ENCODE measurements around the gene ATL1.

Gene ATL1

GRCh38 chr14:50530794-50531365 lies 29.1 kb upstream of the ATL1 start:
- Histone ChIP-seq H3K27ac (ENCODE audit: poor library complexity, severe bottlenecking) (peak overlapping the region; percentile 74), H3K4me1 (ENCODE audit: insufficient read depth, poor library complexity, severe bottlenecking) (peaks cover 21% of the 10 kb centered on the region), H3K4me3 (ENCODE audit: severe bottlenecking) (peak overlapping the region; percentile 95), H3K27me3 (ENCODE audit: insufficient read depth, poor library complexity, severe bottlenecking) (no peaks in the 10 kb centered on the region), H3K9me3 (ENCODE audit: severe bottlenecking) (no peaks in the 10 kb centered on the region), H3K36me3 (ENCODE audit: low read depth) (peaks cover 15% of the 10 kb centered on the region)
- no peak for DNase-seq (ENCODE audit: low spot score)
- TF ChIP-seq CTCF (IDR thresholded peaks at IDR 0.05; ENCODE audit: poor library complexity, severe bottlenecking), result no peak
- ATAC-seq (ENCODE audit: low read depth), result no peak

GRCh38 chr14:50531595-50532501 lies 28.1 kb upstream of the ATL1 start:
- peak; percentile 27 for ATAC-seq (ENCODE audit: low read depth)
- H3K4me3 ChIP-seq (ENCODE audit: severe bottlenecking), result peak overlapping the region; percentile 95
- no peak for TF ChIP-seq CTCF (IDR thresholded peaks at IDR 0.05; ENCODE audit: poor library complexity, severe bottlenecking)
- peak; percentile 77 for DNase-seq (ENCODE audit: low spot score)
- no peaks in the 10 kb centered on the region for H3K9me3 ChIP-seq (ENCODE audit: severe bottlenecking)
- H3K36me3 ChIP-seq (ENCODE audit: low read depth), result peaks cover 15% of the 10 kb centered on the region
- H3K4me1 ChIP-seq (ENCODE audit: insufficient read depth, poor library complexity, severe bottlenecking), result peaks cover 21% of the 10 kb centered on the region
- no peaks in the 10 kb centered on the region for H3K27me3 ChIP-seq (ENCODE audit: insufficient read depth, poor library complexity, severe bottlenecking)
- peak overlapping the region; percentile 74 for H3K27ac ChIP-seq (ENCODE audit: poor library complexity, severe bottlenecking)

GRCh38 chr14:50532502-50533240 lies 27.3 kb upstream of the ATL1 start, which contains the start of gene MAP4K5:
TSS of gene MAP4K5 (minus strand) at chr14:50532569. CDS start at chr14:50532049, 520 bp downstream.
- Histone ChIP-seq H3K27ac (ENCODE audit: poor library complexity, severe bottlenecking) (peak within 1 kb of the TSS; percentile 74), H3K4me3 (ENCODE audit: severe bottlenecking) (peak within 1 kb of the TSS; percentile 95), H3K9me3 (ENCODE audit: severe bottlenecking) (no peaks in the 10 kb centered on the region), H3K4me1 (ENCODE audit: insufficient read depth, poor library complexity, severe bottlenecking) (peaks cover 21% of the 10 kb centered on the region), H3K36me3 (ENCODE audit: low read depth) (peaks cover 15% of the 10 kb centered on the region), H3K27me3 (ENCODE audit: insufficient read depth, poor library complexity, severe bottlenecking) (no peaks in the 10 kb centered on the region)
- DNase-seq (ENCODE audit: low spot score) (peak; percentile 94), ATAC-seq (ENCODE audit: low read depth) (peak; percentile 89)
- TF ChIP-seq CTCF (IDR thresholded peaks at IDR 0.05; ENCODE audit: poor library complexity, severe bottlenecking), result peak; percentile 100

GRCh38 chr14:50533241-50533705 lies 26.7 kb upstream of the ATL1 start:
- Histone ChIP-seq H3K27ac (ENCODE audit: poor library complexity, severe bottlenecking) (no peak overlapping the region), H3K4me3 (ENCODE audit: severe bottlenecking) (peak overlapping the region; percentile 95), H3K4me1 (ENCODE audit: insufficient read depth, poor library complexity, severe bottlenecking) (peaks cover 16% of the 10 kb centered on the region), H3K9me3 (ENCODE audit: severe bottlenecking) (no peaks in the 10 kb centered on the region), H3K36me3 (ENCODE audit: low read depth) (peaks cover 15% of the 10 kb centered on the region), H3K27me3 (ENCODE audit: insufficient read depth, poor library complexity, severe bottlenecking) (no peaks in the 10 kb centered on the region)
- DNase-seq (ENCODE audit: low spot score) (no peak), ATAC-seq (ENCODE audit: low read depth) (no peak)
- no peak for TF ChIP-seq CTCF (IDR thresholded peaks at IDR 0.05; ENCODE audit: poor library complexity, severe bottlenecking)
